ENCODE measurements around the gene CFAP53. TPM values are rescaled to one million over a fixed set of nuclear protein-coding genes. Genes with fewer than 3 reads are reported as not detected.

The CFAP53 gene
- polyA plus RNA-seq, 1 donor from 2014 or later = 0.64 TPM

DNA sequence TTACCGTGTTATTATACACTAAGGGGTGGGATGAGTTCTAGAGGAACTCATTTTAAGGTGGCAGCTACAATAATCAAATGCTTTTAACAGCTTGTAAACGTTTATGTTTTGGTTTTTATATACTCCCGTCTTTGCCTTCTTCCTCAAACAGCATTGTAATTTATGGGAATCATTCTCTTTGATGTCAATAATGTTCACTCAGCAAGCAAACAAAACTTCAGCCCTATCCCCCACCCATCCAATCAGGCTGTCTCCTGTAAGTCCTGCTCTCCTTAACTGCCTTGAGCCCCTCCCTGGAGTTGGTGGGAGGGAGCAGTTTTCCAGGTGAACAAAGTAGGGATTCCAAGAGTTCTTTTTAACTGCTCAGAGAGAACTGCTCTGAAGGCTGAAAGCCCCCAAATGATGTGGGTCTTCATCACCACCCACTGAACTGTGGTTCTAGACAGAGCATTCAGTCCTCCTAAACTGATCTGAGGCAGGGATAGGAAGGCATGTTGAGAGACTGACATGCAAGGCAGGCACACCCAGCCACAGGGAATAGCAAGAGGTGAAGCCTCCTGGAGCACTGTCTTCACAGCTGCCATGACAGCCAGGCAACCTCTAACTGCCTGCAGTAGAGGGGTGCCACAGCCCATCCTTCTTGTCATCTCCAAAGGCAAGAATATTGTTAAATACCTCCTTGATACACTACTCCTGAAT lies 88.9 kb downstream of the CFAP53 start:
- H2AFZ ChIP-seq (ENCODE audit: low read depth, low read length) = no peak overlapping the region
- no peak overlapping the region for H3K4me3 ChIP-seq (ENCODE audit: low read length)
- no peaks in the 10 kb centered on the region for H3K79me2 ChIP-seq (replicated peaks; ENCODE audit: insufficient read depth, low read length)
- TF ChIP-seq, protein P1, sequence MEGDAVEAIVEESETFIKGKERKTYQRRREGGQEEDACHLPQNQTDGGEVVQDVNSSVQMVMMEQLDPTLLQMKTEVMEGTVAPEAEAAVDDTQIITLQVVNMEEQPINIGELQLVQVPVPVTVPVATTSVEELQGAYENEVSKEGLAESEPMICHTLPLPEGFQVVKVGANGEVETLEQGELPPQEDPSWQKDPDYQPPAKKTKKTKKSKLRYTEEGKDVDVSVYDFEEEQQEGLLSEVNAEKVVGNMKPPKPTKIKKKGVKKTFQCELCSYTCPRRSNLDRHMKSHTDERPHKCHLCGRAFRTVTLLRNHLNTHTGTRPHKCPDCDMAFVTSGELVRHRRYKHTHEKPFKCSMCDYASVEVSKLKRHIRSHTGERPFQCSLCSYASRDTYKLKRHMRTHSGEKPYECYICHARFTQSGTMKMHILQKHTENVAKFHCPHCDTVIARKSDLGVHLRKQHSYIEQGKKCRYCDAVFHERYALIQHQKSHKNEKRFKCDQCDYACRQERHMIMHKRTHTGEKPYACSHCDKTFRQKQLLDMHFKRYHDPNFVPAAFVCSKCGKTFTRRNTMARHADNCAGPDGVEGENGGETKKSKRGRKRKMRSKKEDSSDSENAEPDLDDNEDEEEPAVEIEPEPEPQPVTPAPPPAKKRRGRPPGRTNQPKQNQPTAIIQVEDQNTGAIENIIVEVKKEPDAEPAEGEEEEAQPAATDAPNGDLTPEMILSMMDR (IDR thresholded peaks at IDR 0.05; ENCODE audit: poor library complexity, severe bottlenecking) = no peak
- TF ChIP-seq TAF1 (IDR thresholded peaks at IDR 0.05; ENCODE audit: low read depth) (no peak), SMC3 (conservative IDR thresholded peaks at IDR 0.05; ENCODE audit: poor library complexity) (no peak), EZH2 (IDR thresholded peaks at IDR 0.05; ENCODE audit: borderline replicate concordance, insufficient read depth, low read length, poor library complexity, severe bottlenecking) (no peak), RAD21 (conservative IDR thresholded peaks at IDR 0.05) (no peak), EP300 (conservative IDR thresholded peaks at IDR 0.05; ENCODE audit: poor library complexity, severe bottlenecking) (no peak), POLR2AphosphoS5 (IDR thresholded peaks at IDR 0.05) (no peak), MXI1 (conservative IDR thresholded peaks at IDR 0.05; ENCODE audit: poor library complexity, severe bottlenecking) (no peak)
- TF ChIP-seq, protein P2, sequence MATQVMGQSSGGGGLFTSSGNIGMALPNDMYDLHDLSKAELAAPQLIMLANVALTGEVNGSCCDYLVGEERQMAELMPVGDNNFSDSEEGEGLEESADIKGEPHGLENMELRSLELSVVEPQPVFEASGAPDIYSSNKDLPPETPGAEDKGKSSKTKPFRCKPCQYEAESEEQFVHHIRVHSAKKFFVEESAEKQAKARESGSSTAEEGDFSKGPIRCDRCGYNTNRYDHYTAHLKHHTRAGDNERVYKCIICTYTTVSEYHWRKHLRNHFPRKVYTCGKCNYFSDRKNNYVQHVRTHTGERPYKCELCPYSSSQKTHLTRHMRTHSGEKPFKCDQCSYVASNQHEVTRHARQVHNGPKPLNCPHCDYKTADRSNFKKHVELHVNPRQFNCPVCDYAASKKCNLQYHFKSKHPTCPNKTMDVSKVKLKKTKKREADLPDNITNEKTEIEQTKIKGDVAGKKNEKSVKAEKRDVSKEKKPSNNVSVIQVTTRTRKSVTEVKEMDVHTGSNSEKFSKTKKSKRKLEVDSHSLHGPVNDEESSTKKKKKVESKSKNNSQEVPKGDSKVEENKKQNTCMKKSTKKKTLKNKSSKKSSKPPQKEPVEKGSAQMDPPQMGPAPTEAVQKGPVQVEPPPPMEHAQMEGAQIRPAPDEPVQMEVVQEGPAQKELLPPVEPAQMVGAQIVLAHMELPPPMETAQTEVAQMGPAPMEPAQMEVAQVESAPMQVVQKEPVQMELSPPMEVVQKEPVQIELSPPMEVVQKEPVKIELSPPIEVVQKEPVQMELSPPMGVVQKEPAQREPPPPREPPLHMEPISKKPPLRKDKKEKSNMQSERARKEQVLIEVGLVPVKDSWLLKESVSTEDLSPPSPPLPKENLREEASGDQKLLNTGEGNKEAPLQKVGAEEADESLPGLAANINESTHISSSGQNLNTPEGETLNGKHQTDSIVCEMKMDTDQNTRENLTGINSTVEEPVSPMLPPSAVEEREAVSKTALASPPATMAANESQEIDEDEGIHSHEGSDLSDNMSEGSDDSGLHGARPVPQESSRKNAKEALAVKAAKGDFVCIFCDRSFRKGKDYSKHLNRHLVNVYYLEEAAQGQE (IDR thresholded peaks at IDR 0.05; ENCODE audit: borderline replicate concordance) = no peak
- H3F3A ChIP-seq (ENCODE audit: insufficient read depth, low read length, poor library complexity, severe bottlenecking) = no peaks in the 10 kb centered on the region
- no peak overlapping the region for H3K27ac ChIP-seq (ENCODE audit: low read length)
- H3K9me3 ChIP-seq (ENCODE audit: low read length) = no peaks in the 10 kb centered on the region
- H3K9ac ChIP-seq (ENCODE audit: low read length) = no peak overlapping the region
- H4K20me1 ChIP-seq (ENCODE audit: insufficient read depth) = no peaks in the 10 kb centered on the region
- no peak overlapping the region for H3K4me2 ChIP-seq (ENCODE audit: low read length)
- no peaks in the 10 kb centered on the region for H3K9me2 ChIP-seq (ENCODE audit: insufficient read depth, low read length)
- H3K36me3 ChIP-seq (ENCODE audit: insufficient read depth, low read length) = no peaks in the 10 kb centered on the region
- peaks cover 3% of the 10 kb centered on the region for H3K27me3 ChIP-seq (ENCODE audit: insufficient read depth, low read depth, low read length)

Small RNA genes lying within 50 kb of the gene (small RNA-seq; reads per million reads assigned to genes)
- 0 reads per million in 3 experiments for gene RN7SL310P

Other genes with a start within 250 kb of the CFAP53 start
- gene MYO5B, start 71.3 kb downstream of the CFAP53 start, polyA plus RNA-seq = 0.38 and 0.42 TPM in 2 replicates
- gene MBD1, start 15.0 kb upstream of the CFAP53 start, polyA plus RNA-seq = 106 and 130 TPM in 2 replicates
- gene CXXC1, start 21.2 kb upstream of the CFAP53 start, polyA plus RNA-seq = 99.8 and 133 TPM in 2 replicates
- gene SKA1, start 108.6 kb upstream of the CFAP53 start, polyA plus RNA-seq = 0.94 and 0.97 TPM in 2 replicates